SH-SY5Y (cell line): ENCODE measurements around the gene ASB4.

Experiments
- GATA2 ChIP-seq: IDR thresholded peaks from 2 replicates; pipeline ENCODE4 v1.6.1; 2011; ENCODE audit warnings: mild to moderate bottlenecking, low read depth, low read length
- GATA3 ChIP-seq: IDR thresholded peaks from 2 replicates; pipeline ENCODE4 v1.6.1; 2011; ENCODE audit warnings: low read depth, mild to moderate bottlenecking, low read length, moderate library complexity

DNA sequence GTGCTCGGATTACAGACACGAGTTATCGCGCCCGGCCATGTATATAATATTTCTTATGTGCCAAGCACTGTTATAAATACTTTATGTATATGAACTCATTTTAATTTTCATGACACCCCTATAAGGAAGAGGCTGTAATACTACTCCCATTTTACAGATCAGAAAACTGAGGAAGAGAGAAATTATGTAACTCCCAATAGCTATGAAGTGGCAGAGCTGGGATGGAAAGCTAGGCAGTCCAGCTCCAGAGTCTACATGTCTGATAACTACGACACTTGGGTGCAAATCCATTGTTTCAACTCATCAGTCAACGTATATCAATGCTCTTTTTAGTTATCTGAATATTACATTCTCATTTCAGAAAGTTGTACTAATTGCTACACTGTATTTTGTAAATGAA is 93.6 kb downstream of the ASB4 start:
- TF ChIP-seq GATA2 = no peak
- no peak for TF ChIP-seq GATA3
